Hepatocyte (in vitro differentiated cells): ENCODE measurements around the gene ZNF585A. TPM values are rescaled to one million over a fixed set of nuclear protein-coding genes. Genes with fewer than 3 reads are reported as not detected.
A peak's percentile ranks its signal among the peaks of the same experiment; 100 is the strongest.

Experiments
- DNase-seq: peaks from one replicate; pipeline ENCODE4 v3.0.0-alpha.2; 2016; ENCODE audit warnings: low spot score
- H2AFZ ChIP-seq: fragments of 200-600 bp; sonication (generic); 2 replicates; pipeline ENCODE4 v1.6.0; 2016; ENCODE audit warnings: antibody characterized with exemption, mild to moderate bottlenecking
- H3K27ac ChIP-seq: fragments of 200-600 bp; sonication (generic); 2 replicates; pipeline ENCODE4 v1.5.1; 2016; ENCODE audit warnings: mild to moderate bottlenecking
- H3K27me3 ChIP-seq: fragments of 200-600 bp; sonication (generic); 2 replicates; pipeline ENCODE4 v1.6.1; 2016
- H3K36me3 ChIP-seq: fragments of 200-600 bp; sonication (generic); replicated peaks from 2 replicates; pipeline ENCODE4 v1.5.1; 2016; ENCODE audit warnings: low read depth; ENCODE audit not compliant: insufficient read depth
- H3K4me1 ChIP-seq: fragments of 200-600 bp; sonication (generic); 2 replicates; pipeline ENCODE4 v1.5.1; 2016; ENCODE audit warnings: mild to moderate bottlenecking, moderate library complexity; ENCODE audit not compliant: insufficient read depth
- H3K4me2 ChIP-seq: fragments of 200-600 bp; sonication (generic); 2 replicates; pipeline ENCODE4 v1.6.0; 2016
- H3K4me3 ChIP-seq: fragments of 200-600 bp; sonication (generic); 2 replicates; pipeline ENCODE4 v1.5.1; 2016; ENCODE audit warnings: mild to moderate bottlenecking
- H3K79me2 ChIP-seq: fragments of 200-600 bp; sonication (generic); 2 replicates; pipeline ENCODE4 v1.6.0; 2017; ENCODE audit warnings: mild to moderate bottlenecking
- H3K9me2 ChIP-seq: fragments of 200-600 bp; sonication (generic); replicated peaks from 2 replicates; pipeline ENCODE4 v1.6.0; 2017; ENCODE audit warnings: mild to moderate bottlenecking; ENCODE audit not compliant: insufficient read depth
- H3K9me3 ChIP-seq: fragments of 200-600 bp; sonication (generic); 2 replicates; pipeline ENCODE4 v1.5.1; 2016; ENCODE audit warnings: low read depth, mild to moderate bottlenecking
- H4K20me1 ChIP-seq: fragments of 200-600 bp; sonication (generic); 2 replicates; pipeline ENCODE4 v1.6.0; 2016; ENCODE audit warnings: mild to moderate bottlenecking; ENCODE audit not compliant: insufficient read depth, poor library complexity, severe bottlenecking
- CTCF ChIP-seq: fragments of 200-600 bp; sonication (generic); IDR thresholded peaks from 2 replicates; pipeline ENCODE4 v1.5.1; 2016; ENCODE audit warnings: antibody characterized with exemption, mild to moderate bottlenecking; ENCODE audit not compliant: poor library complexity
- EZH2 ChIP-seq: fragments of 200-600 bp; sonication (generic); IDR thresholded peaks from 2 replicates; pipeline ENCODE4 v1.6.1; 2016; ENCODE audit warnings: antibody characterized with exemption, mild to moderate bottlenecking, borderline replicate concordance
- EZH2phosphoT487 ChIP-seq: fragments of 200-600 bp; sonication (generic); IDR thresholded peaks from one replicate; pipeline ENCODE4 v1.6.1; 2018; ENCODE audit warnings: antibody characterized with exemption, mild to moderate bottlenecking, low read depth, moderate library complexity; ENCODE audit not compliant: unreplicated experiment, severe bottlenecking
- WGBS: methylation state at CpG from one replicate; pipeline ENCODE4 v1.1.6; 2016; ENCODE audit warnings: low lambda C conversion rate; ENCODE audit errors: missing lambda C conversion rate; 5-methylcytosine and 5-hydroxymethylcytosine counted together
- polyA plus RNA-seq: library from polyadenylated mRNA; unstranded; fragments of >200 nt; fragmentation: Nextera tagmentation; extraction: Ambion mirVana; gene quantifications from 2 replicates; pipeline ENCODE4 v1.2.1, GENCODE V29; 2016
- total RNA-seq: library from RNA; depleted of rRNA; stranded (reverse); fragments of >200 nt; gene quantifications from 2 replicates; pipeline ENCODE4 v1.2.3, GENCODE V29; 2014

The ZNF585A gene
- total RNA-seq: 5.0 and 13.3 TPM in 2 replicates
- polyA plus RNA-seq: 7.0 and 8.3 TPM in 2 replicates

GRCh38 chr19:37172368-37173366, at the start of gene ZNF585A:
ZNF585A (minus strand) TSS chr19:37172695; CDS start chr19:37169910, 2,785 bp downstream.
- peak; percentile 95 for DNase-seq
- Histone ChIP-seq H3K27ac (peak within 1 kb of the TSS; percentile 32), H2AFZ (peak within 1 kb of the TSS; percentile 73), H3K4me1 (no peaks in the 10 kb centered on the region), H3K9me2 (no peaks in the 10 kb centered on the region), H3K9me3 (peaks cover 17% of the 10 kb centered on the region), H3K4me2 (peak within 1 kb of the TSS; percentile 70), H3K36me3 (peaks cover 11% of the 10 kb centered on the region), H3K79me2 (peaks cover 5% of the 10 kb centered on the region), H3K27me3 (no peaks in the 10 kb centered on the region), H3K4me3 (peak within 1 kb of the TSS; percentile 71), H4K20me1 (no peaks in the 10 kb centered on the region)
- no peak for TF ChIP-seq EZH2
- no peak for TF ChIP-seq EZH2phosphoT487
- TF ChIP-seq CTCF: no peak
- WGBS: 9% methylated on average over 30 of the region's 30 CpGs

- TF ChIP-seq EZH2 (no peak), EZH2phosphoT487 (no peak), CTCF (no peak)
- WGBS: 100% methylated on average over 2 of the region's 2 CpGs
- Histone ChIP-seq H3K9me3 (no peaks in the 10 kb centered on the region), H3K36me3 (peaks cover 11% of the 10 kb centered on the region), H3K4me1 (peaks cover 9% of the 10 kb centered on the region), H3K27me3 (no peaks in the 10 kb centered on the region), H3K4me2 (no peak overlapping the region), H3K79me2 (peaks cover 39% of the 10 kb centered on the region), H3K27ac (no peak overlapping the region), H2AFZ (no peak overlapping the region), H3K4me3 (no peak overlapping the region), H4K20me1 (no peaks in the 10 kb centered on the region), H3K9me2 (no peaks in the 10 kb centered on the region)
- no peak for DNase-seq
These were observed 48.6 kb upstream of the ZNF585A start for GRCh38 chr19:37221136-37221535.

- no peak for DNase-seq
- H3K36me3 ChIP-seq: peaks cover 5% of the 10 kb centered on the region
- WGBS: 95% methylated on average over 3 of the region's 3 CpGs
These were observed 47.9 kb upstream of the ZNF585A start for GRCh38 chr19:37220383-37220782.

More at GRCh38 chr19:37220383-37220782, 47.9 kb upstream of the ZNF585A start:
- Histone ChIP-seq H3K27ac (no peak overlapping the region), H3K9me3 (no peaks in the 10 kb centered on the region), H3K9me2 (no peaks in the 10 kb centered on the region), H3K79me2 (peaks cover 39% of the 10 kb centered on the region), H3K4me1 (peaks cover 9% of the 10 kb centered on the region), H3K4me2 (no peak overlapping the region), H4K20me1 (no peaks in the 10 kb centered on the region), H3K27me3 (no peaks in the 10 kb centered on the region), H3K4me3 (no peak overlapping the region), H2AFZ (no peak overlapping the region)
- no peak for TF ChIP-seq CTCF
- TF ChIP-seq EZH2: no peak
- TF ChIP-seq EZH2phosphoT487: no peak
